ENCODE measurements around the gene NPHP4.

NPHP4 gene

DNA sequence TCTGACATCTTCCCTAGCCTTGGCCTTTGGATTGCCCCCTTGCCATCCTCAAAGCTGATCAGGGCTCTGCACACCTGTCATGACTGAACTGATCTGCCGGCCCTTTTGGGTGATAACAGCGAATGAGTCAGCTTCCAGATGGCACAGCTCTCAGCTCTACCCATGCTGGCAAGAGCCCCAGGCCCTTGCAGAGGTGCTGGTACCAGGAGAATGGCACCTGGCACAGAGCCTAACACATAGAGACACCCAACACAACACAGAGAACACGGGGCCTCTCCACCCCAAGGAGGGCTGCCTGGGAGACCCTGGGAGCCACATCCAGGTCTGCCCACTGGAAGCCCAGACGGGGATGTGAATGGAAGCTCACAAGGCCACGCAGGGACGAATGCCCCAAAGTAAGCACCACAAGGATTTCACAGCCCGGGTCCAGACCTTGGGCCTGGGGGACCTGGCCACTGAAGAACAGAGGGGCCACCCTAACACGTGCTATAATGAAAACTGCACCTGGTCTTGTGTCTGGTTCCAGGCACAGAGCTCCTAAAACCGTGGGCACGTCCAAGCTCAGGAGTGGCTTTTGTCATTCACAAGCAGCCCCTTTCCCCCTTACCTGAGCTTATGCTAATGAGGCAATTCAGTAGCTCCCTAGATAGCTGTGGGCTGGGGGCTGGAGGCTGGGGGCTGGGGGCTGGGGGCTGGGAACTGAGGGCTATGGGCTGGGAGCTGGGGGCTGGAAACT, 160.5 kb downstream of the NPHP4 start:
- no peak overlapping the region for H3K4me3 ChIP-seq (ENCODE audit: low read depth, low read length)
- no peak for DNase-seq (ENCODE audit: low read depth)
- TF ChIP-seq, protein P1, sequence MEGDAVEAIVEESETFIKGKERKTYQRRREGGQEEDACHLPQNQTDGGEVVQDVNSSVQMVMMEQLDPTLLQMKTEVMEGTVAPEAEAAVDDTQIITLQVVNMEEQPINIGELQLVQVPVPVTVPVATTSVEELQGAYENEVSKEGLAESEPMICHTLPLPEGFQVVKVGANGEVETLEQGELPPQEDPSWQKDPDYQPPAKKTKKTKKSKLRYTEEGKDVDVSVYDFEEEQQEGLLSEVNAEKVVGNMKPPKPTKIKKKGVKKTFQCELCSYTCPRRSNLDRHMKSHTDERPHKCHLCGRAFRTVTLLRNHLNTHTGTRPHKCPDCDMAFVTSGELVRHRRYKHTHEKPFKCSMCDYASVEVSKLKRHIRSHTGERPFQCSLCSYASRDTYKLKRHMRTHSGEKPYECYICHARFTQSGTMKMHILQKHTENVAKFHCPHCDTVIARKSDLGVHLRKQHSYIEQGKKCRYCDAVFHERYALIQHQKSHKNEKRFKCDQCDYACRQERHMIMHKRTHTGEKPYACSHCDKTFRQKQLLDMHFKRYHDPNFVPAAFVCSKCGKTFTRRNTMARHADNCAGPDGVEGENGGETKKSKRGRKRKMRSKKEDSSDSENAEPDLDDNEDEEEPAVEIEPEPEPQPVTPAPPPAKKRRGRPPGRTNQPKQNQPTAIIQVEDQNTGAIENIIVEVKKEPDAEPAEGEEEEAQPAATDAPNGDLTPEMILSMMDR (conservative IDR thresholded peaks at IDR 0.05; ENCODE audit: low read depth, low read length), result no peak

DNA sequence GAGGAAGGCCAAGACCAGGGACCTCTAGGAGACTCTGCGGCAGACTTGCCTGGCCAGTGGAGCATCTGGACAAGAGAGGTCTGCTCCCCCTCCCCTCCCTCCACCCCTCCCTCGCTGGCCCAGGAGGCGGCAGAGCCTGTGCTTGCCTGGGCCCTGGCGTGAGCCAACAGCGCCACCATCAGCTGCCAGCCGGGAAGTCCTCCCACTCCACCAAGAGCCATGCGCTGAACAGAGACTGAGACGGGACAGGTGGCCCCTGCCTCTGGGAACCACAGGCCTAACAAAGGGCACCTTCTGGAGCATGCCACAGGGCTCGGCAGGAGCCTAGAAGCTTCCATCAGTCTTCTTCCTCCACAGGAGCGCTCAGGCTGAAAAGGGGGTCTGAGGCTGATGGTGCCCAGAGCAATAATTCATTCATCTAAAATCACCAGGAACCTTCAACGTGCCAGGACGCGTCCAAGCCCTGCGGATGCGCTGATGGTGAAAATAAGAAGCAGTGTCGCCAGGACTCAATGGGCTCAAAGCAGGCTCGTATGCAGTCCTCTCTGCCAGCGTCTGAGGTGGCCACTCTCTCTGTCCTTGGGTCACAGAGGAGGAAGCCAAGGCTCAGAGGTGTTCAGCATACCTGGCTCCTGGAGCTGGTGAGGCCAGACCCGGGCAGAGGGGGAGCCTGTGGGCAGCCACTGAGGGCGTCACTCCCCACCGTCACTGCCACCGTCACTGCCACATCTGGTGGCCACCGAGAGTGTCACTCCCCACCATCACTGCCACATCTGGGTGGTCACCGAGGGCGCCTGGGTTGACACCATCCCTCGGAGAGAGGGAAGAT, 161.2 kb downstream of the NPHP4 start:
- DNase-seq (ENCODE audit: low read depth), result no peak
- H3K4me3 ChIP-seq (ENCODE audit: low read depth, low read length), result no peak overlapping the region
- TF ChIP-seq, protein P1 (conservative IDR thresholded peaks at IDR 0.05; ENCODE audit: low read depth, low read length), result no peak

DNA sequence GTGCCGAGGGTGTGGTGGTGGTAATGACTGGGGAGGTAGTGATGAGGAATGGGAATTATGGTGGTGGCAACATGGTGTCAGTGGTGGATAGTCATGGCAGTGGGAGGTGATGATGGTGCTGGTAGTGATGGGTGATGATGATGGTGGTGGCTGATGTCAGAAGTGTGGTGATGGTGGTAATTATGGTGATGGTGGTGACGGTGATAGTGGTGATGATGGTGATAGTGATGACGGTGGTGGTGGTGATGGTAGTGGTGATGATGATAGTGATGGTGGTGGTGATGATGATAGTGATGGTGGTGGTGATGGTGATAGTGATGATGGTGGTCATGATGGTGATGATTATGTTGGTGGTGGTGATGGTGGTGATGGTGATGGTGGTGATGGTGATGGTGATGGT, 162.8 kb downstream of the NPHP4 start:
- H3K4me3 ChIP-seq (ENCODE audit: low read depth, low read length), result no peak overlapping the region
- TF ChIP-seq, protein P1 (conservative IDR thresholded peaks at IDR 0.05; ENCODE audit: low read depth, low read length), result no peak
- DNase-seq (ENCODE audit: low read depth), result no peak

DNA sequence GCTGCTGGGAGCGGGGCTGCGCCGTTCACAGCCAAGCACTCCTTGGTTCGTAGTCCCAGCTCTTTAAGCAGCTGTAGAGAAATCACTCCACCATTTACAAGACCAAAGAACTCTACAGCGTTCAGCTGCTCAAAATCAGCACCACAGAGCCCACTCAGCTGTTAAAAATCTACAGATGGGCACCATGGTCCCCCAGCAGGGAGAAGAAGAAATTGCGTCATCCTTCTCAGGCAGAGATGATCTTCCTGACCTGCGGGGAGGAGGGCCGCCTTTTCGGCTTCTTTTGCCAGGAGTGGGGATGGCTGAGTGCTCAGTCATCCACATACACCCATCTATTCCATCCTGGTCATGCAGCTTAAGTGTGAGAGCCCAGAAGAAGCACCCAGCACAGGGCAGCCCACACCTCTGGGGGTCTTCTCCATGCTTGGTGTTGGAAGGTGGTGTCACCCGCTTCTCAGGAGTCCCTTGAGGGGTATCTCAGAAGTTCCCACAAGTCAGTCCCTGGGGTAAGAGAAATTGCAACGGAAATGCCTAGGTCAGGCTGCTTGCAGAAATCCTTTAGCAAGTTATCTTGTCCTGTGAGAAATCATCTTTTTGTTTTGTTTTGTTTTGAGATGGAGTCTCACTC, 163.8 kb downstream of the NPHP4 start:
- TF ChIP-seq, protein P1 (conservative IDR thresholded peaks at IDR 0.05; ENCODE audit: low read depth, low read length), result no peak
- no peak for DNase-seq (ENCODE audit: low read depth)

DNA sequence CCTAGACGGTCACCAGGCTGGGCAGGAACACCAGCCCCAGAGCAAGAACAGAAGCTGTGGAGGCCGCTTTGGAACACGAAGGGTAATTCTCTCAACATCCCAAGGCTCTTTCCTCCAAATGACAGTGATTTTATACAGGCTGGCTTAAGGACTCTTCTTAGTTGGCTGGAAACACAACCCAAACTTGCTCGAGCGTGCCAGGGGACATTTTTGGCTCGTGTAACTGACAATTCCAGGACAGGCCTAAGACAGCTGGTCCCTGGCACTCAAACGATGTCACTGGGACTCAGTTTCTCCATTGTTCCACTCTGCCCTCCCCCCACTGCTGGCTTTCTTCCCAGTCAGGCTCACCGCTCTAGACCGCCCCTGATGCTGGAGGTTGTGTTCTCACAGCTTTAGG, 164.7 kb downstream of the NPHP4 start:
- TF ChIP-seq, protein P1 (conservative IDR thresholded peaks at IDR 0.05; ENCODE audit: low read depth, low read length), result no peak

More for the DNA sequence above, 163.8 kb downstream of the NPHP4 start:
- no peak overlapping the region for H3K4me3 ChIP-seq (ENCODE audit: low read depth, low read length)

DNA sequence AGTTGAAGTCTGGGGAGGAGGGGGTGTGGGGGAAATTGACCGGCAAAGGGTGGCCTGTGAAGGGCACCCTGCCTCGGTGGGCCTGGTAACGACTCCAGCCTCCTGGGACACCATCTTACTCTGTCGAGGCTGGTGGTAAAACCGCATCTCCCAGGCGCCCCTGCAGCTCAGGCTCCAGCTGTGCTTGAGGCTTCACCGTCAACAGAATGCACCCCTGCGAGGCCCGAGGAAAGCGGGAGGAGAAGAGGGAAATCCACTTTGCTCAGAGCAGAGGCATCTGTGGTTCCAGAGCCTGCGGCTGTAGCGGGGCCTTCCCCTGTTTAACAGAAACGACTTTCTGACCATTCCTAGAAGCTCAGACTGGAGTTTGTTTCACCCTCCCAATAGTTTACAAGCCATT, 165.6 kb downstream of the NPHP4 start:
- DNase-seq (ENCODE audit: low read depth), result no peak
- TF ChIP-seq, protein P1 (conservative IDR thresholded peaks at IDR 0.05; ENCODE audit: low read depth, low read length), result no peak
- no peak overlapping the region for H3K4me3 ChIP-seq (ENCODE audit: low read depth, low read length)

More for the DNA sequence above, 164.7 kb downstream of the NPHP4 start:
- no peak overlapping the region for H3K4me3 ChIP-seq (ENCODE audit: low read depth, low read length)
- no peak for DNase-seq (ENCODE audit: low read depth)
